DMS153 treated with DMSO at 0.1 percent for 48 hours (cell line): ENCODE data around the gene MAGI1.

Source experiments
- DNase-seq: peaks from one replicate; lab custom pipeline; 2025; ENCODE audit not compliant: unreplicated experiment; lab: John Stamatoyannopoulos, UW

The MAGI1 gene

GRCh38 chr3:65343026-65343425, 695.7 kb downstream of the MAGI1 start:
- no peak for DNase-seq

- no peak for DNase-seq
Observed at GRCh38 chr3:65342084-65342683, 696.5 kb downstream of the MAGI1 start.

- DNase-seq: no peak
Observed at GRCh38 chr3:65339192-65339740, 699.5 kb downstream of the MAGI1 start.

GRCh38 chr3:65338571-65338970, 700.1 kb downstream of the MAGI1 start:
- no peak for DNase-seq

- DNase-seq: no peak
Observed at GRCh38 chr3:65335587-65335986, 703.1 kb downstream of the MAGI1 start.

GRCh38 chr3:65334045-65334665, 704.6 kb downstream of the MAGI1 start:
- no peak for DNase-seq

- no peak for DNase-seq
Observed at GRCh38 chr3:65331730-65332129, 707.0 kb downstream of the MAGI1 start.

GRCh38 chr3:65330072-65330471, 708.6 kb downstream of the MAGI1 start:
- no peak for DNase-seq

- no peak for DNase-seq
Observed at GRCh38 chr3:65328148-65328547, 710.6 kb downstream of the MAGI1 start.

GRCh38 chr3:65326574-65326973, 712.1 kb downstream of the MAGI1 start:
- DNase-seq: no peak

GRCh38 chr3:65322910-65323309, 715.8 kb downstream of the MAGI1 start:
- no peak for DNase-seq

- DNase-seq: no peak
Observed at GRCh38 chr3:65318231-65318630, 720.5 kb downstream of the MAGI1 start.

- DNase-seq: no peak
Observed at GRCh38 chr3:65314916-65315315, 723.8 kb downstream of the MAGI1 start.

- no peak for DNase-seq
Observed at GRCh38 chr3:65314269-65314668, 724.4 kb downstream of the MAGI1 start.

- no peak for DNase-seq
Observed at GRCh38 chr3:65313666-65314065, 725.1 kb downstream of the MAGI1 start.

- no peak for DNase-seq
Observed at GRCh38 chr3:65305836-65306235, 732.9 kb downstream of the MAGI1 start.
